Gastrocnemius medialis (tissue), 4 donors: ENCODE measurements around the gene ATXN1.

Source experiments
- CTCF ChIP-seq, 5 experiments: fragments of 450-650 bp in 3 of 5; fragments of 200-600 bp in 2 of 5; sonication (generic) in 2 of 5; IDR thresholded peaks in 4 of 5; conservative IDR thresholded peaks in 1 of 5; 1 replicate in 4 of 5; 2 replicates in 1 of 5; pipeline ENCODE4 v1.5.1; 2016 to 2019; ENCODE audit warnings: antibody characterized with exemption in 5 of 5, mild to moderate bottlenecking in 3 of 5, moderate library complexity in 3 of 5
- POLR2A ChIP-seq, 2 donors: fragments of 450-650 bp; IDR thresholded peaks; one replicate each; pipeline ENCODE4 v1.6.1; 2017; ENCODE audit warnings: antibody characterized with exemption in 2 of 2, mild to moderate bottlenecking in 2 of 2, moderate library complexity in 2 of 2

DNA sequence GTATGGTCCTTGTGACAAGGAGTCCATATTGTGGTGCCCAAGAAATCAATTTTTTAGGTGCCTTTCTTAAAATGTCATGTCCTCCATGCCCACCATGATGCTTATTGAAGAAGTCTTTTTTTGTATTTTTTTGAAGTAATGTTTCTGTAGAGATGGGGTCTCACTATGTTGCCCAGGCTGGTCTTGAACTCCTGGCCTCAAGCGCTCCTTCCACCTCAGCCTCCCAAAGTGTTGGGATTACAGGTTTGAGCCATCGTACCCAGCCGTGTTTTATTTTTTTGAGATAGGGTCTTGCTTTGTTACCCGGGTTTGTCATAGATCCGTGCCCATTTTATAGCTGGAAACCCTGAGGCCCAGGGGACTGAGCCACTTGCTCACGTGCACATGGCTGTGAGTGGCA lies 238.3 kb downstream of the ATXN1 start:
- TF ChIP-seq POLR2A (IDR thresholded peaks at IDR 0.05) (no peak), CTCF (IDR thresholded peaks at IDR 0.05 in 4 of 5, conservative IDR thresholded peaks at IDR 0.05 in 1 of 5) (no peak)
